Endothelial cell (in vitro differentiated cells): ENCODE measurements around the gene ECEL1. TPM values are rescaled to one million over a fixed set of nuclear protein-coding genes. Genes with fewer than 3 reads are reported as not detected.

Source experiments
- DNase-seq: peaks from one replicate; pipeline ENCODE4 v3.0.0; 2021; ENCODE audit warnings: low spot score
- H3K27ac Mint-ChIP-seq: one replicate; pipeline ENCODE4 v1.8.0; 2021; ENCODE audit warnings: mixed read lengths, inconsistent platforms; ENCODE audit not compliant: unreplicated experiment
- H3K27me3 Mint-ChIP-seq: one replicate; pipeline ENCODE4 v1.8.0; 2021; ENCODE audit warnings: mild to moderate bottlenecking, moderate library complexity, mixed read lengths, inconsistent platforms; ENCODE audit not compliant: unreplicated experiment
- H3K36me3 Mint-ChIP-seq: one replicate; pipeline ENCODE4 v1.8.0; 2021; ENCODE audit warnings: mild to moderate bottlenecking, low read depth, mixed read lengths, inconsistent platforms; ENCODE audit not compliant: unreplicated experiment
- H3K4me1 Mint-ChIP-seq: one replicate; pipeline ENCODE4 v1.8.0; 2021; ENCODE audit warnings: mild to moderate bottlenecking, mixed read lengths, inconsistent platforms; ENCODE audit not compliant: unreplicated experiment
- H3K4me3 Mint-ChIP-seq: one replicate; pipeline ENCODE4 v1.8.0; 2021; ENCODE audit warnings: mild to moderate bottlenecking, mixed read lengths, inconsistent platforms; ENCODE audit not compliant: unreplicated experiment
- H3K9me3 Mint-ChIP-seq: one replicate; pipeline ENCODE4 v1.8.0; 2021; ENCODE audit warnings: mixed read lengths, inconsistent platforms; ENCODE audit not compliant: unreplicated experiment
- CTCF ChIP-seq: fragments of 200-600 bp; sonication (generic); IDR thresholded peaks from one replicate; pipeline ENCODE4 v1.5.0; 2021; ENCODE audit warnings: antibody characterized with exemption; ENCODE audit not compliant: unreplicated experiment
- total RNA-seq: library from RNA; stranded (reverse); fragmentation: NEBNext Ultra II Directional; extraction: Animal tissue kit (Norgen Biotek cat#: 25700); gene quantifications from one replicate; pipeline ENCODE4 v1.2.1, GENCODE V29; 2021; ENCODE audit not compliant: unreplicated experiment

Gene ECEL1
- total RNA-seq, 1 donor from 2014 or later: not detected

- Mint-ChIP-seq H3K4me3 (no peak overlapping the region), H3K27me3 (peaks cover 20% of the 10 kb centered on the region)
- no peak for DNase-seq
Observed at GRCh38 chr2:232489516-232490220, 2.0 kb upstream of the ECEL1 start.

GRCh38 chr2:232488721-232489300 lies 1.2 kb upstream of the ECEL1 start:
- peaks cover 4% of the 10 kb centered on the region for H3K4me1 Mint-ChIP-seq
- no peak for DNase-seq
- H3K27me3 Mint-ChIP-seq: peaks cover 22% of the 10 kb centered on the region
- H3K9me3 Mint-ChIP-seq: no peaks in the 10 kb centered on the region
- TF ChIP-seq CTCF: no peak
- no peak overlapping the region for H3K27ac Mint-ChIP-seq
- H3K4me3 Mint-ChIP-seq: no peak overlapping the region
- no peaks in the 10 kb centered on the region for H3K36me3 Mint-ChIP-seq

More at GRCh38 chr2:232489516-232490220, 2.0 kb upstream of the ECEL1 start:
- TF ChIP-seq CTCF: no peak
- no peak overlapping the region for H3K27ac Mint-ChIP-seq
- H3K4me1 Mint-ChIP-seq: peaks cover 4% of the 10 kb centered on the region
- H3K36me3 Mint-ChIP-seq: no peaks in the 10 kb centered on the region
- no peaks in the 10 kb centered on the region for H3K9me3 Mint-ChIP-seq

GRCh38 chr2:232488097-232488711 lies 570 bp upstream of the ECEL1 start:
- DNase-seq: no peak
- no peaks in the 10 kb centered on the region for H3K36me3 Mint-ChIP-seq
- no peak overlapping the region for H3K4me3 Mint-ChIP-seq
- no peak for TF ChIP-seq CTCF
- H3K27me3 Mint-ChIP-seq: peaks cover 23% of the 10 kb centered on the region
- peaks cover 4% of the 10 kb centered on the region for H3K4me1 Mint-ChIP-seq
- no peak overlapping the region for H3K27ac Mint-ChIP-seq
- no peaks in the 10 kb centered on the region for H3K9me3 Mint-ChIP-seq

- no peak for TF ChIP-seq CTCF
- no peak for DNase-seq
- Mint-ChIP-seq H3K27me3 (peaks cover 22% of the 10 kb centered on the region), H3K27ac (no peak overlapping the region), H3K36me3 (no peaks in the 10 kb centered on the region), H3K4me3 (no peak overlapping the region), H3K9me3 (no peaks in the 10 kb centered on the region), H3K4me1 (peaks cover 4% of the 10 kb centered on the region)
Observed at GRCh38 chr2:232486558-232487384, 863 bp downstream of the ECEL1 start.
